ENCODE results near the gene EPN3.

DNA sequence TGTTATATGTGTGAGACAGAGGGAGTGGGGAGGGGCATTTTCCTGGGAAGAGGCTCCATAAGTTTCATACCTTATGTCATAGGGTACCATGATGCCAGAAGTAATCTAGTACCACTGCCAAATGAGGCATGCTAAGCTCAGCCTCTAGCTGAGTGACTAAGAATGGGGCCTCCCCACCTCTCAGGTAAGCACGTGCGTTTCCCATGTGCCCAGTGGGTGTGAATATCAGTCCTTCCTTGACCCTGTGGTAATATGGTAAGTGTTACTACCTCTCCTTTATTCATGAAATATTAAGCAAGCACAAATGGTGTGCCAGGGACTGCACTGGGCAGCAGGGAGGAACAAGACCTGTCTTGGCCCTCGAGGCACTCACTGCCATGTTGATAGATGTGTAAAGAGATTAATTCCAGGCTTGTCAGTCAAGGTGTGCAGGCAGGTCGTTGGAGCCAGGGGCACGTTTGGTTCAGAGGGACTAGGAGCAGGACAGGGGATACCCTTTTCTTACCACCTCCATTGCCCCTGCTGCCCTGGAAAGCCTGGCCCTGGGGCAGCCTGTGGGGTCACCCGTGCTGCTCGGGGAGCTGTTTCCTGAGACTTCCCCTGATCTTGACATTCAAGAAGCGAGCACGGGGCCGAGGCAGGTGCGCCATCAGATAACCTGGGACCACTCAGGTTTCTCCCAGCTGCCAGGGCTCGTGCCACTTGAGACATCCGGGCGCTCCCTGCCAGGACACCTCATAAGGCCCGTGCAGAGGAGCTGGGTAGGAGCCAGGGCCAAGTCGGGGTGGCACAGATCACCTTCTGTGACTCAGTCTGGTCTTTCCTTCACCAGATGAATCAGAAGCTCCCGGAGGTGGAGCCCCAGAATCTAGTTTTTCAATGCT lies 45.1 kb upstream of the EPN3 start:
- TF ChIP-seq, protein P1, sequence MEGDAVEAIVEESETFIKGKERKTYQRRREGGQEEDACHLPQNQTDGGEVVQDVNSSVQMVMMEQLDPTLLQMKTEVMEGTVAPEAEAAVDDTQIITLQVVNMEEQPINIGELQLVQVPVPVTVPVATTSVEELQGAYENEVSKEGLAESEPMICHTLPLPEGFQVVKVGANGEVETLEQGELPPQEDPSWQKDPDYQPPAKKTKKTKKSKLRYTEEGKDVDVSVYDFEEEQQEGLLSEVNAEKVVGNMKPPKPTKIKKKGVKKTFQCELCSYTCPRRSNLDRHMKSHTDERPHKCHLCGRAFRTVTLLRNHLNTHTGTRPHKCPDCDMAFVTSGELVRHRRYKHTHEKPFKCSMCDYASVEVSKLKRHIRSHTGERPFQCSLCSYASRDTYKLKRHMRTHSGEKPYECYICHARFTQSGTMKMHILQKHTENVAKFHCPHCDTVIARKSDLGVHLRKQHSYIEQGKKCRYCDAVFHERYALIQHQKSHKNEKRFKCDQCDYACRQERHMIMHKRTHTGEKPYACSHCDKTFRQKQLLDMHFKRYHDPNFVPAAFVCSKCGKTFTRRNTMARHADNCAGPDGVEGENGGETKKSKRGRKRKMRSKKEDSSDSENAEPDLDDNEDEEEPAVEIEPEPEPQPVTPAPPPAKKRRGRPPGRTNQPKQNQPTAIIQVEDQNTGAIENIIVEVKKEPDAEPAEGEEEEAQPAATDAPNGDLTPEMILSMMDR (conservative IDR thresholded peaks at IDR 0.05; ENCODE audit: low read depth in 2 of 2): no peak
- TF ChIP-seq EZH2phosphoT487 (IDR thresholded peaks at IDR 0.05; ENCODE audit: unreplicated experiment): no peak
- TF ChIP-seq POLR2AphosphoS5 (IDR thresholded peaks at IDR 0.05; ENCODE audit: low read depth): no peak
- TF ChIP-seq, protein P2, sequence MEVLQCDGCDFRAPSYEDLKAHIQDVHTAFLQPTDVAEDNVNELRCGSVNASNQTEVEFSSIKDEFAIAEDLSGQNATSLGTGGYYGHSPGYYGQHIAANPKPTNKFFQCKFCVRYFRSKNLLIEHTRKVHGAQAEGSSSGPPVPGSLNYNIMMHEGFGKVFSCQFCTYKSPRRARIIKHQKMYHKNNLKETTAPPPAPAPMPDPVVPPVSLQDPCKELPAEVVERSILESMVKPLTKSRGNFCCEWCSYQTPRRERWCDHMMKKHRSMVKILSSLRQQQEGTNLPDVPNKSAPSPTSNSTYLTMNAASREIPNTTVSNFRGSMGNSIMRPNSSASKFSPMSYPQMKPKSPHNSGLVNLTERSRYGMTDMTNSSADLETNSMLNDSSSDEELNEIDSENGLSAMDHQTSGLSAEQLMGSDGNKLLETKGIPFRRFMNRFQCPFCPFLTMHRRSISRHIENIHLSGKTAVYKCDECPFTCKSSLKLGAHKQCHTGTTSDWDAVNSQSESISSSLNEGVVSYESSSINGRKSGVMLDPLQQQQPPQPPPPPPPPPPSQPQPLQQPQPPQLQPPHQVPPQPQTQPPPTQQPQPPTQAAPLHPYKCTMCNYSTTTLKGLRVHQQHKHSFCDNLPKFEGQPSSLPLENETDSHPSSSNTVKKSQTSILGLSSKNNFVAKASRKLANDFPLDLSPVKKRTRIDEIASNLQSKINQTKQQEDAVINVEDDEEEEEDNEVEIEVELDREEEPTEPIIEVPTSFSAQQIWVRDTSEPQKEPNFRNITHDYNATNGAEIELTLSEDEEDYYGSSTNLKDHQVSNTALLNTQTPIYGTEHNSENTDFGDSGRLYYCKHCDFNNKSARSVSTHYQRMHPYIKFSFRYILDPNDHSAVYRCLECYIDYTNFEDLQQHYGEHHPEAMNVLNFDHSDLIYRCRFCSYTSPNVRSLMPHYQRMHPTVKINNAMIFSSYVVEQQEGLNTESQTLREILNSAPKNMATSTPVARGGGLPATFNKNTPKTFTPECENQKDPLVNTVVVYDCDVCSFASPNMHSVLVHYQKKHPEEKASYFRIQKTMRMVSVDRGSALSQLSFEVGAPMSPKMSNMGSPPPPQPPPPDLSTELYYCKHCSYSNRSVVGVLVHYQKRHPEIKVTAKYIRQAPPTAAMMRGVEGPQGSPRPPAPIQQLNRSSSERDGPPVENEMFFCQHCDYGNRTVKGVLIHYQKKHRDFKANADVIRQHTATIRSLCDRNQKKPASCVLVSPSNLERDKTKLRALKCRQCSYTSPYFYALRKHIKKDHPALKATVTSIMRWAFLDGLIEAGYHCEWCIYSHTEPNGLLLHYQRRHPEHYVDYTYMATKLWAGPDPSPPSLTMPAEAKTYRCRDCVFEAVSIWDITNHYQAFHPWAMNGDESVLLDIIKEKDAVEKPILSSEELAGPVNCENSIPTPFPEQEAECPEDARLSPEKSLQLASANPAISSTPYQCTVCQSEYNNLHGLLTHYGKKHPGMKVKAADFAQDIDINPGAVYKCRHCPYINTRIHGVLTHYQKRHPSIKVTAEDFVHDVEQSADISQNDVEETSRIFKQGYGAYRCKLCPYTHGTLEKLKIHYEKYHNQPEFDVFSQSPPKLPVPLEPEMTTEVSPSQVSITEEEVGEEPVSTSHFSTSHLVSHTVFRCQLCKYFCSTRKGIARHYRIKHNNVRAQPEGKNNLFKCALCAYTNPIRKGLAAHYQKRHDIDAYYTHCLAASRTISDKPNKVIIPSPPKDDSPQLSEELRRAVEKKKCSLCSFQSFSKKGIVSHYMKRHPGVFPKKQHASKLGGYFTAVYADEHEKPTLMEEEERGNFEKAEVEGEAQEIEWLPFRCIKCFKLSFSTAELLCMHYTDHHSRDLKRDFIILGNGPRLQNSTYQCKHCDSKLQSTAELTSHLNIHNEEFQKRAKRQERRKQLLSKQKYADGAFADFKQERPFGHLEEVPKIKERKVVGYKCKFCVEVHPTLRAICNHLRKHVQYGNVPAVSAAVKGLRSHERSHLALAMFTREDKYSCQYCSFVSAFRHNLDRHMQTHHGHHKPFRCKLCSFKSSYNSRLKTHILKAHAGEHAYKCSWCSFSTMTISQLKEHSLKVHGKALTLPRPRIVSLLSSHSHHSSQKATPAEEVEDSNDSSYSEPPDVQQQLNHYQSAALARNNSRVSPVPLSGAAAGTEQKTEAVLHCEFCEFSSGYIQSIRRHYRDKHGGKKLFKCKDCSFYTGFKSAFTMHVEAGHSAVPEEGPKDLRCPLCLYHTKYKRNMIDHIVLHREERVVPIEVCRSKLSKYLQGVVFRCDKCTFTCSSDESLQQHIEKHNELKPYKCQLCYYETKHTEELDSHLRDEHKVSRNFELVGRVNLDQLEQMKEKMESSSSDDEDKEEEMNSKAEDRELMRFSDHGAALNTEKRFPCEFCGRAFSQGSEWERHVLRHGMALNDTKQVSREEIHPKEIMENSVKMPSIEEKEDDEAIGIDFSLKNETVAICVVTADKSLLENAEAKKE (CRISPR knock-in tag; IDR thresholded peaks at IDR 0.05): no peak
- TF ChIP-seq EZH2 (IDR thresholded peaks at IDR 0.05; ENCODE audit: low read depth, unreplicated experiment): no peak
- no peak for TF ChIP-seq CREB1 (CRISPR knock-in tag; IDR thresholded peaks at IDR 0.05; ENCODE audit: low read depth)
- TF ChIP-seq, protein P3, sequence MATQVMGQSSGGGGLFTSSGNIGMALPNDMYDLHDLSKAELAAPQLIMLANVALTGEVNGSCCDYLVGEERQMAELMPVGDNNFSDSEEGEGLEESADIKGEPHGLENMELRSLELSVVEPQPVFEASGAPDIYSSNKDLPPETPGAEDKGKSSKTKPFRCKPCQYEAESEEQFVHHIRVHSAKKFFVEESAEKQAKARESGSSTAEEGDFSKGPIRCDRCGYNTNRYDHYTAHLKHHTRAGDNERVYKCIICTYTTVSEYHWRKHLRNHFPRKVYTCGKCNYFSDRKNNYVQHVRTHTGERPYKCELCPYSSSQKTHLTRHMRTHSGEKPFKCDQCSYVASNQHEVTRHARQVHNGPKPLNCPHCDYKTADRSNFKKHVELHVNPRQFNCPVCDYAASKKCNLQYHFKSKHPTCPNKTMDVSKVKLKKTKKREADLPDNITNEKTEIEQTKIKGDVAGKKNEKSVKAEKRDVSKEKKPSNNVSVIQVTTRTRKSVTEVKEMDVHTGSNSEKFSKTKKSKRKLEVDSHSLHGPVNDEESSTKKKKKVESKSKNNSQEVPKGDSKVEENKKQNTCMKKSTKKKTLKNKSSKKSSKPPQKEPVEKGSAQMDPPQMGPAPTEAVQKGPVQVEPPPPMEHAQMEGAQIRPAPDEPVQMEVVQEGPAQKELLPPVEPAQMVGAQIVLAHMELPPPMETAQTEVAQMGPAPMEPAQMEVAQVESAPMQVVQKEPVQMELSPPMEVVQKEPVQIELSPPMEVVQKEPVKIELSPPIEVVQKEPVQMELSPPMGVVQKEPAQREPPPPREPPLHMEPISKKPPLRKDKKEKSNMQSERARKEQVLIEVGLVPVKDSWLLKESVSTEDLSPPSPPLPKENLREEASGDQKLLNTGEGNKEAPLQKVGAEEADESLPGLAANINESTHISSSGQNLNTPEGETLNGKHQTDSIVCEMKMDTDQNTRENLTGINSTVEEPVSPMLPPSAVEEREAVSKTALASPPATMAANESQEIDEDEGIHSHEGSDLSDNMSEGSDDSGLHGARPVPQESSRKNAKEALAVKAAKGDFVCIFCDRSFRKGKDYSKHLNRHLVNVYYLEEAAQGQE (IDR thresholded peaks at IDR 0.05; ENCODE audit: unreplicated experiment): no peak
- no peak for TF ChIP-seq ZNF331 (CRISPR knock-in tag; IDR thresholded peaks at IDR 0.05; ENCODE audit: low read depth)
- TF ChIP-seq ZNF114 (CRISPR knock-in tag; IDR thresholded peaks at IDR 0.05): no peak
- TF ChIP-seq, protein P4, sequence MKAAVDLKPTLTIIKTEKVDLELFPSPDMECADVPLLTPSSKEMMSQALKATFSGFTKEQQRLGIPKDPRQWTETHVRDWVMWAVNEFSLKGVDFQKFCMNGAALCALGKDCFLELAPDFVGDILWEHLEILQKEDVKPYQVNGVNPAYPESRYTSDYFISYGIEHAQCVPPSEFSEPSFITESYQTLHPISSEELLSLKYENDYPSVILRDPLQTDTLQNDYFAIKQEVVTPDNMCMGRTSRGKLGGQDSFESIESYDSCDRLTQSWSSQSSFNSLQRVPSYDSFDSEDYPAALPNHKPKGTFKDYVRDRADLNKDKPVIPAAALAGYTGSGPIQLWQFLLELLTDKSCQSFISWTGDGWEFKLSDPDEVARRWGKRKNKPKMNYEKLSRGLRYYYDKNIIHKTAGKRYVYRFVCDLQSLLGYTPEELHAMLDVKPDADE (IDR thresholded peaks at IDR 0.05): no peak
- TF ChIP-seq JUNB (IDR thresholded peaks at IDR 0.05; ENCODE audit: unreplicated experiment): no peak
